Small intestine (tissue), 7 donors: ENCODE data around the gene LYL1. TPM values are rescaled to one million over a fixed set of nuclear protein-coding genes. Genes with fewer than 3 reads are reported as not detected.

ENCODE experiments used
- DNase-seq, 2 donors: peaks; one replicate each; pipeline versions ENCODE4 v3.0.0 to v3.0.0-alpha.2; 2013
- FAIRE-seq: peaks from 2 replicates; lab custom pipeline; 2012; peaks lifted over from hg19 to GRCh38; lab: Jason Lieb, UNC
- H3K27ac ChIP-seq, 3 donors: one replicate each; pipeline ENCODE4 v1.5.1; 2013; ENCODE audit warnings: low read length in 2 of 3, mild to moderate bottlenecking in 2 of 3, control low read depth in 1 of 3, inconsistent platforms in 1 of 3, low read depth in 1 of 3, moderate library complexity in 1 of 3
- H3K27me3 ChIP-seq, 3 donors: one replicate each; pipeline ENCODE4 v1.6.1; 2013; ENCODE audit warnings: low read length in 3 of 3, inconsistent platforms in 1 of 3; ENCODE audit not compliant: control insufficient read depth in 3 of 3, insufficient read depth in 3 of 3
- H3K36me3 ChIP-seq, 3 donors: one replicate each; pipeline ENCODE4 v1.6.1; 2013; ENCODE audit warnings: low read length in 3 of 3, inconsistent platforms in 1 of 3, low read depth in 1 of 3, mild to moderate bottlenecking in 1 of 3, moderate library complexity in 1 of 3; ENCODE audit not compliant: control insufficient read depth in 3 of 3, insufficient read depth in 2 of 3
- H3K4me1 ChIP-seq, 3 donors: one replicate each; pipeline ENCODE4 v1.6.1; 2013; ENCODE audit warnings: low read length in 2 of 3, inconsistent platforms in 1 of 3, low read depth in 1 of 3, mild to moderate bottlenecking in 1 of 3, moderate library complexity in 1 of 3; ENCODE audit not compliant: control insufficient read depth in 3 of 3, insufficient read depth in 2 of 3
- H3K4me3 ChIP-seq, 3 donors: one replicate each; pipeline ENCODE4 v1.5.1; 2013; ENCODE audit warnings: low read length in 3 of 3, control low read depth in 1 of 3, inconsistent platforms in 1 of 3, low read depth in 1 of 3, mild to moderate bottlenecking in 1 of 3, moderate library complexity in 1 of 3
- H3K9me3 ChIP-seq, 2 donors: one replicate each; pipeline ENCODE4 v1.6.1; 2013; ENCODE audit warnings: low read depth in 1 of 2, low read length in 1 of 2; ENCODE audit not compliant: control insufficient read depth in 2 of 2, insufficient read depth in 1 of 2
- WGBS, 3 donors: extraction: QIAGEN DNeasy Blood & Tissue Kit; methylation state at CpG; one replicate each; pipeline ENCODE4 v1.1.7; 2013; 5-methylcytosine and 5-hydroxymethylcytosine counted together
- polyA plus RNA-seq, 4 donors: library from polyadenylated mRNA; stranded (reverse) in 3 of 4; unstranded in 1 of 4; fragments of 200-250 nt in 3 of 4; fragments of 120-200 nt in 1 of 4; gene quantifications; one replicate each; pipeline versions ENCODE4 v1.2.1 to v1.2.3, GENCODE V29; 2013
- donor health status: healthy with polysubstance abuse.
- donor health status: control.
- donor health status: control.
- donor health status: Bipolar disorder and iron deficiency.
- donor health status: healthy.

The LYL1 gene
- polyA plus RNA-seq, 4 donors = 0.67 to 8.9 (median 2.8) TPM

DNA sequence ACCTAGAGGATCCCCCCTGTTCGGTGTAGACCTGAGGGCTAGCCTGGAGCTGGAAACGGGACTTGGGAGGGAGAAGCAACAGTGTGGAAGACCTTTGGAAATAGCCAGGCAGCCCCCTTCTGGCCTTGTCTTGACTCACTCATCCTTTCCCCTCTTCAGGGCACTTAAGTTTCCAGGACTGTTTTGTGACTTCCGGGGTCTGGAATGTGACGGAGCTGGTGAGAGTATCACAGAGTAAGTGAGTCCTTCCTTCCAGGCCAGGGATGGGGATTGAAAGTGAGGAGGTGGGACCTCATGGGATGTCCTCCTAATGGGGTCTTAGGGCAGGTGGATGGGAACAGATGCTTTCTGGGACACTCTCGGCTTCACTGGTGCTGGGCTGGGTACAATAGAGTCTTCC lies 29.4 kb downstream of the LYL1 start:
- no peak for DNase-seq
- no peak for FAIRE-seq
- H3K27ac ChIP-seq = no peak overlapping the region
- H3K4me3 ChIP-seq = no peak overlapping the region
- H3K4me1 ChIP-seq = peaks cover 0 to 28% (median 3%) of the 10 kb centered on the region in 3 donors
- WGBS, 3 donors = 88 to 89% (median 89%) methylated on average over 5 of the region's 5 CpGs
- H3K9me3 ChIP-seq = no peaks in the 10 kb centered on the region
- peaks cover 0 to 33% (median 0%) of the 10 kb centered on the region in 3 donors for H3K36me3 ChIP-seq
- peaks cover 0 to 3% (median 0%) of the 10 kb centered on the region in 3 donors for H3K27me3 ChIP-seq

DNA sequence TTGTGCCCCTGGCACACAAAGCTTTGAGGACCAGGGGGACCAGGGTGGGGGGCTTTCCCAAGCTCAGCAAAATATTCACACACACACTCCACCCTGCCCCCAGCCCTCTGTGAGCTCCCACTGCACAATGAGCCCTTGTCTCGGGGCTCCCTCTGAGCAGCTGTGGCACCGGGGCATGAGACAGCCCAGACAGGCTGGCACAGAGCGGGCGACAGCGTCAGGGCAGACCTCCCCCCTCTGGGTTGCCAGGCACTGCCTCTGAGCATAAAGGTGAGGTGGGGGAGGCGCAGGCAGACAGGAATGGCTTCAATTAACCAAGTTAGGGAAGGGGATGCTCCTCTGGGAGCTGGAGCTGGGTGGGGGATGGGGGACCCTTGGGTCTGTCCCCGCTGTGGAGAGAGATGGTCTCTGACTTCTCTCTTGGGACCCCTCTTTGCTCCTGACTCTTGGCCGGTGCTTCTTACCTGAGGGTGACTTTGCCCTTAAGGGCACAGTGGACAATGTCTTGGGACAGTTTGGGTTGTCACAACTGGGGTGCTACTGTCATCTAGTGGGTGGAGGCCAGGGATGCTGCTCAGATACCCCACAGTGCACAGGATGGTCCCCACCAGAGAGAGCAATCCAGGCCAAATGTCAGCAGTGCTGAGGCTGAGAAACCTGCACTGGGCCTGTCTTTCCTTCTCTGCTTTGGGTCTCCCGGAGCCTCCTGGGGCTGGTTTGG lies 30.3 kb downstream of the LYL1 start:
- Histone ChIP-seq H3K4me1 (peaks cover 0 to 29% (median 3%) of the 10 kb centered on the region in 3 donors), H3K9me3 (no peaks in the 10 kb centered on the region), H3K36me3 (peaks cover 0 to 27% (median 0%) of the 10 kb centered on the region in 3 donors), H3K27ac (no peak overlapping the region), H3K4me3 (no peak overlapping the region), H3K27me3 (peaks cover 0 to 3% (median 0%) of the 10 kb centered on the region in 3 donors)
- WGBS, 3 donors = 77 to 85% (median 82%) methylated on average over 8 to 9 of the region's 9 CpGs
- FAIRE-seq (no peak), DNase-seq (no peak)

DNA sequence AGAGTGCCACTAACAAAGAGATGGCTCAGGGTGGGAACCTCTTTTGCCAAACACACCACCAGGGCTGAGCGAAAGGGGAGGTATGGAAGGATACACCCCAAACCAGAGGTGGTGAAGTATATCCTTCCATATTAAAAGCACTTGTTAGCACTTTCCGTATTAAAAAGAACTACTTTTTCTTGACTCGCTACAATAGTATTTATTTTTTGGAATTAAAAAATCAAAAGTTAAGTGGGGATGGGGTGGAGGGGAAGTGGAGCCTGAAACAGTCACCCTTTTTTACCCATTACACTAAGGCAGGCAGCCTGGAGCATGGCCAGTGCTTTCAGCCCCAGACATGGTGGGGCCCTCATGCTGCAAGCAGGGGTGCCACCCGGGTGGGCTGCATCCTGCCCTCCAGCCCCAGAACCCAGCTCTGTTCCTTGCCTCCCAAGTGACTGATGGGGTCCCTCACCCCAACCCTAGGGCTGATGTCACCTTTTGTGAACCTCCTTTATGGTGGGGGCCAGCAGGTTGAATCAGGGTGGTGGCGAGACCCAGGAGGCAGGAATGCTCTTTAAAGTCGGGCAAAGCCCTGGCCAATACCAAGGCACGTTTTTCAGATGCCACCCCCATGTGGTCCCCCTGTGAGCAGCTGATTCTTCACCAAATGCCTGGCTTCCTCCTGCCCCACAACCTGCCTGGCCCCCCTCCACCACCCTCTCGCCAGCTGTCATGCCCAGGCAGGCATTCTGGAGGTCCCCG lies 31.0 kb downstream of the LYL1 start:
- H3K27ac ChIP-seq = no peak overlapping the region
- peaks cover 0 to 3% (median 0%) of the 10 kb centered on the region in 3 donors for H3K27me3 ChIP-seq
- no peak for FAIRE-seq
- peaks cover 0 to 27% (median 0%) of the 10 kb centered on the region in 3 donors for H3K36me3 ChIP-seq
- WGBS, 3 donors = 66 to 72% (median 68%) methylated on average over 9 of the region's 9 CpGs
- H3K4me3 ChIP-seq = no peak overlapping the region
- no peak for DNase-seq
- H3K9me3 ChIP-seq = no peaks in the 10 kb centered on the region
- H3K4me1 ChIP-seq = peaks cover 3 to 34% (median 3%) of the 10 kb centered on the region in 3 donors

DNA sequence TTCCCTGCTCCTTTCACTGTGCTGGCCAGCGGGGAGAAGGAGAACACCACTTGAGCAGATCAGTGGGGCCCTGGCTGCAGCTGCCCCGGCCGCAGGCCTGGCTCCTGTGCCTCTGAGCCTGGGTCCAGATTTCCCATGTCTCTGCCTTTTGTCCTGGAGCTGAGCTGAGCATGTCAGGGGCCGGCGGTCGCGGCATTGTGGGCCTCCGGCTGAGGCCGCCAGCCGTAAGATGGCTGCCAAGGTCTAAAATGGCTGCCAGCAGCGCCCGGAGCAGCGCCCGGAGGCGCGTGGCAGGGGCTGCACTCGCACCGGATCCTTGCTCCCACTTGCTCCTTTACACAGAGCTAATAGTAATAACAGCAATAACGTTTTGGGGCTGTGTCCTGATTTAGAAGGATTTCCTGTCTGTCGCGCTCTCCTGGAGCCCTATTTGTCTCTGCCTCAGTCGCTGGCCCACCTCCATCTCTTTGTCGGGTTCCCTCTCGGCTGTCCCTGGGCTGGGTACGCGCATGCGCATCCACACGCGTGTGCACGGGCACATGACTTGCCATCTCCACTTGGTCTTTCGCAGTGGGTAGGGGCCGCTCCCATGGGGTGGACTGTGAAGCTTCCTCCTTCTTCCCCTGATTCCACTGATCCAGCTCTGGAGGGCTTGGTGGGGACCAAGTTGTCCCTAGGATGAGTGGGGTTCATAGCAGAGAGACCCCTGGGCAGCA lies 32.1 kb downstream of the LYL1 start:
- DNase-seq = no peak
- H3K27ac ChIP-seq = no peak overlapping the region
- peaks cover 3 to 34% (median 3%) of the 10 kb centered on the region in 3 donors for H3K4me1 ChIP-seq

DNA sequence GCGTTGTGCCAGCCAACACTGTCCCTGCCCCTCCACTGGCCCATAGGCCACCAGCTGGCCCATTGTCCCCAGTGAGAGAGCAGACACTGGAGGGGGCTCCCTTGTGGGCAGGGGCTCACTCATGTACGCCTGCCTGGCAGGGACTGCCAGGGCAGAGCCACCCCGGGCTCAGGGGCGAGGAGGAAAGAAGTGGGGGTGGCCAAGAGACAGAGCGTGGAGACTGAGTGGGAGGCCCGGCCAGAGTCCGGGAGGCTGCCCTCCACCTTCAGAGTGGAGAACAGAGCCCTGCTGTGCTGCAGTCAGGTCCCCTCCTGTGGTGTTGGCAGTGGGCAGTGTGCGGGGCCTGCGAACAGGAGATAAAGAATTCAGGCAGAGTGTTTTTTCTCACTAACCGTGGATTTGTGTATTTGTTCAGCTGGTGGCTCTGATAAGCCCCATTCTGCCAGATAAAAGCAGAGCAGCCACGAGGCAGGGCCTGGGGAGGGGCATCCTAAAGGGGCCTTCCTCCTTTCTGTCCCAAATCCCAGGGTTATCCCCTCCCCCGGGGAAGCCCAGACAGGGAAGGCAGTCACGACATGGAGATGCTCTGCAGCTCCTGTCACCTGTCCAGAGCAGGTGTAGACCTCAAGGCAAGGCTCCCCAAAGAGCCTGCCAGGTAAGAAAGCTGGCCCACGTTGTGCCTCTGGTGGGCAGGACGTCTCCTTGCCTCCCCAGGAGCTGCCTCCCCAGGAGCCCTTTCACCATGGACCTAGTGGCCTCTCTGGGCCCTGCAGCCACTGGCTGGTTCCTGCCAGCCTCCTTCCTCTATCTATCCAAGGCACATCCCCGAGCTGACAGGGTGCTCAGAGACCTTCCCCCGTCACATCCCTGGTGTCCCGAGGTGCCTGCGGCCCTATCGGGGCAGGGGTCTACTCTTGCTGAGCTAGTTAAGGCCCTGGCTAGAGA lies 33.0 kb downstream of the LYL1 start:
- H3K9me3 ChIP-seq = no peaks in the 10 kb centered on the region
- H3K36me3 ChIP-seq = peaks cover 0 to 19% (median 0%) of the 10 kb centered on the region in 3 donors
- H3K27ac ChIP-seq = no peak overlapping the region
- WGBS, 3 donors = 30 to 54% (median 42%) methylated on average over 20 of the region's 20 CpGs
- no peak overlapping the region for H3K4me3 ChIP-seq
- peaks cover 0 to 3% (median 0%) of the 10 kb centered on the region in 3 donors for H3K27me3 ChIP-seq
- peaks cover 3 to 34% (median 3%) of the 10 kb centered on the region in 3 donors for H3K4me1 ChIP-seq
- FAIRE-seq (no peak), DNase-seq (no peak)

More for the DNA sequence above, 32.1 kb downstream of the LYL1 start:
- H3K4me3 ChIP-seq = no peak overlapping the region
- peaks cover 0 to 22% (median 0%) of the 10 kb centered on the region in 3 donors for H3K36me3 ChIP-seq
- no peak for FAIRE-seq
- 88 to 91% (median 90%) methylated on average over 32 of the region's 32 CpGs for WGBS, 3 donors
- H3K27me3 ChIP-seq = peaks cover 0 to 3% (median 0%) of the 10 kb centered on the region in 3 donors
- H3K9me3 ChIP-seq = no peaks in the 10 kb centered on the region

DNA sequence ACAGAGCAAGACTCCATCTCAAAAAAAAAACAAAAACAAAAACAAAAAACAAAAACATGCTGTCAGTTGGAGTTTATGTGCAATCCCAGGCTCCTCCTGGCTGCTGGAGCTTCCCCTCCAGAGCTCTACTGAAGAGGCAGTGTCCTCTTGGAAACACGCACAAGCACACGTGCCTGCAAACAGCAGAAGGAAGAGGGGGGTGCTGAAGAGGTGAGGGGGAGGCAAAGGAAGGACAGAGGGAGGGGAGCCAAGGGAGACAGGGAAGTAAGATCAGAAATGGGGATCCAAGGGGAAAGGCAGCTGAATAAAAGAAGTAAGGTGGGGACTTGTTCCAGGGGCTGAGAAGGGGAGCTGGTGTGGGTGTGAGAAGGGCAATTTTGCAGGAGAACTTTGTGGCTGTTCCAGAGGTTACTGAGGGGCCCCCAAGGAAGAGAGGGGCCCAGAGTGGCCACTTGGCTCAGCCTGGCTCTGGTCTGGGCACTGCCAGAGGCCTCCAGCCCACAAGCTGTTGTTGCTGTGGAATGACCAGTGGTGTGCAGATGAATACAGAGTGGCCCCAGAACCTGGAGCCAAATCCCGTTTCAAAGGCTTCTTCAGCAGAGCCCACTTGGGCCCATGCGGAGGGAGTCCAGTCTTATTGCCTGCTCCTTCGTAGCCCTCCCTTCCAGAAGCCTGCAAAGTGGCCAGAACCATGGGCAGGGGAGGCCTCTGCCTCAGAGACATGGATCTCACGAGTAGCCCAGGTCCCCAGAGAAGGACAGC lies 34.4 kb downstream of the LYL1 start:
- FAIRE-seq (no peak), DNase-seq (peak; percentile 24 to 46)
- H3K27me3 ChIP-seq = peaks cover 0 to 5% (median 0%) of the 10 kb centered on the region in 3 donors
- no peaks in the 10 kb centered on the region for H3K9me3 ChIP-seq
- no peak overlapping the region for H3K4me3 ChIP-seq
- H3K36me3 ChIP-seq = peaks cover 0 to 12% (median 0%) of the 10 kb centered on the region in 3 donors
- H3K4me1 ChIP-seq = peaks cover 3 to 34% (median 3%) of the 10 kb centered on the region in 3 donors
- H3K27ac ChIP-seq = no peak overlapping the region
- 54 to 60% (median 58%) methylated on average over 6 of the region's 6 CpGs for WGBS, 3 donors
